AG04449 (cell line): ENCODE measurements around the gene POU2AF1.

ENCODE experiments used
- CTCF ChIA-PET: fragments of 350-600 bp; formaldehyde crosslinking; extraction: SDS; loops from one replicate; lab custom pipeline; 2021; ENCODE audit warnings: antibody characterized with exemption; lab: Yijun Ruan, JAX
- POLR2A ChIA-PET: fragments of 400-600, 350-600 bp; formaldehyde crosslinking; extraction: SDS; loops from one replicate; lab custom pipeline; 2020; ENCODE audit warnings: antibody characterized with exemption, inconsistent platforms; lab: Yijun Ruan, JAX
- DNase-seq: peaks from one replicate; pipeline ENCODE4 v3.0.0-alpha.2; 2010; ENCODE audit warnings: low read depth, low spot score
- H3K4me3 ChIP-seq: 2 replicates; pipeline ENCODE4 v1.5.1; 2011; ENCODE audit warnings: low read depth, mild to moderate bottlenecking, control low read depth, low read length
- CTCF ChIP-seq: IDR thresholded peaks from one replicate; pipeline ENCODE4 v1.5.1; 2011; ENCODE audit warnings: mild to moderate bottlenecking, moderate library complexity, low read length, control low read depth, inconsistent platforms; ENCODE audit not compliant: insufficient read depth; ENCODE audit errors: missing control alignments

The POU2AF1 gene

GRCh38 chr11:111412293-111412692 is 33.2 kb upstream of the POU2AF1 start:
- H3K4me3 ChIP-seq: no peak overlapping the region
- ChIA-PET POLR2A (no interaction called here), CTCF (interaction anchor here (1.2 kb wide), 1 partner anchor 34 kb away, joined by 3 read pairs; no protein-coding TSS in a partner anchor)
- no peak for TF ChIP-seq CTCF
- no peak for DNase-seq

- TF ChIP-seq CTCF: no peak
- POLR2A ChIA-PET: no interaction called here
- CTCF ChIA-PET: interaction anchor here (1.2 kb wide), 1 partner anchor 35 kb away, joined by 3 read pairs; no protein-coding TSS in a partner anchor
- no peak overlapping the region for H3K4me3 ChIP-seq
- DNase-seq: no peak
Observed at GRCh38 chr11:111411456-111411855, 32.4 kb upstream of the POU2AF1 start.

DNA sequence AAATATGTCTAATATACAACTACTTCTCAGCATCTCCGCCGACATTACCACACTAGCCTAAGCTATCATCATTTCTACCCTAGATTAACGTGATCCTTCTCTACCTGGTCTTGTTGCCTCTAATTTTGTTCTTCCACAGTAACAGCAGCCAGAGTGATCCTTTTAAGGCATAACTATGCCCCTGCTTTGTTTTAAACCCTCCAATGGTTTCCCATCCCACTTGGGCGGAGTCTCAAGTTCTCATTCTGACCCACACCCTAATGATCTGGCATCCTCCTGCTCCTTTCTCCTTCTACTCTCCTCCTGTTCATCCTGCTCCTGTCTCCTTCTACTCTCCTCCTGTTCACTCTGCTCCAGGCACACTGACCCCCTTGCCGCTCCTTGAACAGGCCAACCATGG is 31.9 kb upstream of the POU2AF1 start:
- H3K4me3 ChIP-seq: no peak overlapping the region
- DNase-seq: no peak
- ChIA-PET POLR2A (no interaction called here), CTCF (interaction anchor here (0.8 kb wide), 1 partner anchor 12 kb away, joined by 3 read pairs; no protein-coding TSS in a partner anchor)
- no peak for TF ChIP-seq CTCF

- ChIA-PET CTCF (no interaction called here), POLR2A (no interaction called here)
- DNase-seq: no peak
- no peak overlapping the region for H3K4me3 ChIP-seq
- TF ChIP-seq CTCF: no peak
Observed at GRCh38 chr11:111409915-111410314, 30.8 kb upstream of the POU2AF1 start.

GRCh38 chr11:111408789-111409727 is 30.0 kb upstream of the POU2AF1 start:
- no peak overlapping the region for H3K4me3 ChIP-seq
- no peak for DNase-seq
- ChIA-PET POLR2A (no interaction called here), CTCF (no interaction called here)
- TF ChIP-seq CTCF: no peak

DNA sequence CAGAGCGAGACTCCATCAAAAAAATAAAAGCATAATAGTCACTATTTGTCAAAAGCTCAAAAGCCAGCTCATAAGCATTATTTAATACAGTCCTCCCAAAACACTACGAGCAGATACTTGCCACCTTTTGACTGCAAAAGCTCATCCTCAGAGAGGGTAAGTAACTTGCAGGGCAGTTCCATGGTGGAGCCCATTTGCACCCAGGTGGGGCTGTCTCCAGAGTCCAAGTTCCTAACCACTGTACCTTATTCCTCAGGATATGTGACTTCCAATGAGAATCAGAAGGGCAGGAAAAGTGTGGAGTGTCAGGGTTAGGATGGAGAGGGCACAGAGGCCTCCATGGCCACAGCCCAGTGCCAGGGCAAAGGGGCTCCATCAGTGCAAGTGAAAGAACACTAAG is 28.6 kb upstream of the POU2AF1 start:
- no peak overlapping the region for H3K4me3 ChIP-seq
- ChIA-PET CTCF (no interaction called here), POLR2A (no interaction called here)
- DNase-seq: no peak
- no peak for TF ChIP-seq CTCF
